AG09319 (cell line): ENCODE measurements around the gene TNFRSF4.

ENCODE experiments used
- DNase-seq: peaks from one replicate; pipeline ENCODE4 v3.0.0-alpha.2; 2010; ENCODE audit warnings: low read depth; ENCODE audit errors: extremely low read depth
- TF ChIP-seq, protein P1 (sequence below): IDR thresholded peaks from 2 replicates; pipeline ENCODE4 v1.5.1; 2011; ENCODE audit warnings: low read depth, mild to moderate bottlenecking, inconsistent platforms, low read length, moderate library complexity

The TNFRSF4 gene

GRCh38 chr1:1203561-1204424, 10.2 kb downstream of the TNFRSF4 start:
- TF ChIP-seq, protein P1, sequence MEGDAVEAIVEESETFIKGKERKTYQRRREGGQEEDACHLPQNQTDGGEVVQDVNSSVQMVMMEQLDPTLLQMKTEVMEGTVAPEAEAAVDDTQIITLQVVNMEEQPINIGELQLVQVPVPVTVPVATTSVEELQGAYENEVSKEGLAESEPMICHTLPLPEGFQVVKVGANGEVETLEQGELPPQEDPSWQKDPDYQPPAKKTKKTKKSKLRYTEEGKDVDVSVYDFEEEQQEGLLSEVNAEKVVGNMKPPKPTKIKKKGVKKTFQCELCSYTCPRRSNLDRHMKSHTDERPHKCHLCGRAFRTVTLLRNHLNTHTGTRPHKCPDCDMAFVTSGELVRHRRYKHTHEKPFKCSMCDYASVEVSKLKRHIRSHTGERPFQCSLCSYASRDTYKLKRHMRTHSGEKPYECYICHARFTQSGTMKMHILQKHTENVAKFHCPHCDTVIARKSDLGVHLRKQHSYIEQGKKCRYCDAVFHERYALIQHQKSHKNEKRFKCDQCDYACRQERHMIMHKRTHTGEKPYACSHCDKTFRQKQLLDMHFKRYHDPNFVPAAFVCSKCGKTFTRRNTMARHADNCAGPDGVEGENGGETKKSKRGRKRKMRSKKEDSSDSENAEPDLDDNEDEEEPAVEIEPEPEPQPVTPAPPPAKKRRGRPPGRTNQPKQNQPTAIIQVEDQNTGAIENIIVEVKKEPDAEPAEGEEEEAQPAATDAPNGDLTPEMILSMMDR = no peak
- no peak for DNase-seq

DNA sequence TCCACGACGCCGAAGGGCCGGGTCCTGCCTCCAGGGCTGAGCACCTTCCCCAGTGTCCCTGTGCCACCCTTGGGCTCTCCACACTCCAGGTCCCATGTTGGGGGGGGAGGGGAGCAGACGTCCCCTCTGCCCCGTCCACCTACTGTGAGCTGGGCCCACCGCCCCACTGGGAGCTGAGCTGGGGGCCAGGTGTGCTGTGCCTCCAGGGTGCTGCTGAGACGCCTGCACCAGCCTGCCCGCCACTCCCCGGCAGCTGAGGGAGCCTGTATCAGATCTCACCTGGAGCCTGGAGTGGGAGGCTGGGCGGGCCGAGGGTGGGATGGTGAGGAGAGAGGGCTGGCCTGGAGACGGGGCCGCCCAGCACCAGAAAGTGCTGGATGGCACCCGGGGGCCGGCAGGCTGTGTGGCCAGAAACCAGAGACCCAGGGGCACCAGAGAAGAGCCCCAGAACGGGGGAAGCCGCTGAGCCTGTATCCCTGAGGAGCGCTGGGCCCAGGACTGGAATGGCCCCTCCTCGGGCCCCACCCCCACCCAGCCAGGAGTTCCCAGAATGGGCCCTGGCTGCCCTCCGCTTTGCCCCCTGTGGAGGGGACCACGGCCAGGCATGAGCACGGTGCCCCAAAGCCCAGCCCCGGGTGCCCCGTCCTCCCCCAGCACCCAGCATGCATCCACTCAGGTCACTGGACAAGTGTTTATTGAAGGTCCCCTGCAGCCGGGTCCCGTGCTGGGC, 11.0 kb downstream of the TNFRSF4 start:
- TF ChIP-seq, protein P1 = no peak
- DNase-seq = no peak

DNA sequence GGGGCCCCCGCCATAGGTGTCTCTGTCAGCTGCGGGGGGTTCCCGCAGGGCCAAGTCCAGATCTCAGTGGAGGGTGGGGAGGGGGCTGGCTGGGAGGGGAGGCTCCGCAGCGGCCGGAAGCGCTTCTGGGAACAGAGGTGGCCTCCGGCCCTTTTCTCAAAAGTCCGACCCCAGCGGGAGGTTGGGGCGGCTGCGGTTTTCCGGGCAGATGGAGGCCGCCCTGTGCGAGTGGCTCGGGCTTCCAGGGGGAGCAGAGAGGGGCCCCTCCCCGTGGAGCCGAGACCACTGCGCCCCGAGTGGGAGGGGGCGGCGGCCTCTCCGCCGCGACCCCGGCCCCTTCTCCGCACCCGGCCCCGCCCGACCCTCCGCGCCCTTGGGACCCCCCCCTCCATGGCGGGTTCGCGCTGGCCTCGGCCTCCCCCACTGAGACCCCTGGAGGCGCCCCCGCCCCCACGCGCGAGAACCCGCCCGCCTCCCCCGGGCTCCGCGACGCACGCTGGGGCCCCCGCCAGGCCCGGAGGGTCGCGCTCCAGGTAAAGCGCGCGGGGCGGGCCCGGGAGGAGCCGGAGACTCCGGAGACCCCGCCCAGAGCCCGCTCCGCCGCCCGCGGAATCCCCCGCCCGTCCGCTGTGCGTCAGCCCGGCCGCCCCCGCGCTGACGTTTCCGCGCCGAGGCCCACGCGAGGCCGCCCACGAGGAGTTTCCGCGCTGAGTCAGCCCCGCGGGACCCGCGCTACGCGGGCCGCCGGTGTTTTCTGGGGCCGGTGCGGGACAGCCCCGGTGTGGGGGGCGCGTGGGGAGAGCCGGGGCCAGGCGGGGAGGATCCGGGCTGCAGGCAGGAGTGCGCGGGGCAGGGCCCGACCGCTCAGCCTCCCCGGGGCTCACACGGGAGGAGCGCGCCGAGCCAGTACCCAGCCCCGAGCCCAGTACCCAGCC, 12.8 kb downstream of the TNFRSF4 start:
- TF ChIP-seq, protein P1 = no peak

DNA sequence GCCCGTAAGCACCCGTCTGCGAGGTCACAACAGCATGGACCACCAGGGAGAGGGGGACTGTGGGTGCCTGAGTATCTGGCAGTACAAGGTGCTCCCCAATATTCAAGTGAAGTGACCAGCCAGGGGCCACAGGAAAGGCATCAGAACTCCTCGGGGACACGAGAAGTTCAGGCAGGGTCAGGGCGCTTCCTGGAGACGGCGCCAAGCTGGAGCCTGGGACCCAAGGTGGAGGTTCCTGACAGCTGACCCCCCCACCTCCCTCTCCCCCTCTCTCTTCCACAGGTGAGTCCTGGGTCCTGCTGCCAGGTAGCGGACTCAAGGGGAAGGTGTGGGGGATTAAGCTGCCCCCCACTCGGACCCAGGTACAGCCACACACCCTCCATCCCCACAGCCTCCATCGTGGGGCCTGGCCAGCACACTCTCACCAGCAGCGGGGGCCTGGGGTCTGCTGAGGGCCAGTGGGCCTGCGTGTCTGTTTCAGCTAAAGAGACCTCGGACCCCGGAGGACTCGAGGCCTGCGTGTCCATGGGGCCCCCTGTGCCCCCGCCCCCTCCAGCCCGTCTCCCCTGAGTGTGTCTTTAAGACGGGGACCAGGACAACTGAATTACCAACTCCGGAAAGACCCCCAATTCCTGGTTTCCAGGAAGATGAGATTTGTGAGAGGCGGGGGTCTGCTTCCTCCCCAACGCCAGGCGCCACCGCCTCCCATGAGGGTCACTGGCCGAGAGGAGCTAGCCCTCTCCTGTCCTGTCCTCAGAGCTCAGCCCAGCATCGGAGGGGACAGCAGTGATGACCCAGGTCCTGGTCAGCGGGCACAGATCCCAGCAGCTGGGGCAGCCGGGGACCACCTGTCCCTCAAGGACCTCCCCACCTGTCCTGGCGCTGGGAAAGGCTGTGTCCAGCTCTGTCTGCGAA, 13.7 kb downstream of the TNFRSF4 start:
- no peak for DNase-seq

More for the DNA sequence above, 12.8 kb downstream of the TNFRSF4 start:
- DNase-seq = no peak

GRCh38 chr1:1199141-1199960, 14.6 kb downstream of the TNFRSF4 start:
- TF ChIP-seq, protein P1 = no peak
- DNase-seq = no peak

More for the DNA sequence above, 13.7 kb downstream of the TNFRSF4 start:
- TF ChIP-seq, protein P1 = no peak
